Prostate gland (tissue), 2 donors: ENCODE results near the gene KCTD4.

Source experiments
- CTCF ChIP-seq, 4 experiments: fragments of 200-600 bp in 2 of 4; fragments of 450-650 bp in 2 of 4; sonication (generic) in 2 of 4; IDR thresholded peaks; 1 replicate in 3 of 4; 2 replicates in 1 of 4; pipeline ENCODE4 v1.5.1; 2016 to 2019; ENCODE audit warnings: antibody characterized with exemption in 4 of 4, mild to moderate bottlenecking in 2 of 4, moderate library complexity in 2 of 4
- POLR2AphosphoS5 ChIP-seq: sonication (generic); formaldehyde crosslinking; IDR thresholded peaks from one replicate; pipeline ENCODE4 v1.6.1; 2017; ENCODE audit warnings: antibody characterized with exemption

GRCh38 chr13:45229172-45229571 lies 28.3 kb upstream of the KCTD4 start:
- TF ChIP-seq POLR2AphosphoS5 (no peak), CTCF (IDR thresholded peaks at IDR 0.05) (no peak)
